Measurements from ENCODE around the gene XRRA1.
A peak's percentile ranks its signal among the peaks of the same experiment; 100 is the strongest.
"Not testable (repeated sequence)": the region's sequence is repeated elsewhere in the genome, so short reads cannot be mapped to it uniquely, and the experiment has no call there.

XRRA1 gene, protein sequence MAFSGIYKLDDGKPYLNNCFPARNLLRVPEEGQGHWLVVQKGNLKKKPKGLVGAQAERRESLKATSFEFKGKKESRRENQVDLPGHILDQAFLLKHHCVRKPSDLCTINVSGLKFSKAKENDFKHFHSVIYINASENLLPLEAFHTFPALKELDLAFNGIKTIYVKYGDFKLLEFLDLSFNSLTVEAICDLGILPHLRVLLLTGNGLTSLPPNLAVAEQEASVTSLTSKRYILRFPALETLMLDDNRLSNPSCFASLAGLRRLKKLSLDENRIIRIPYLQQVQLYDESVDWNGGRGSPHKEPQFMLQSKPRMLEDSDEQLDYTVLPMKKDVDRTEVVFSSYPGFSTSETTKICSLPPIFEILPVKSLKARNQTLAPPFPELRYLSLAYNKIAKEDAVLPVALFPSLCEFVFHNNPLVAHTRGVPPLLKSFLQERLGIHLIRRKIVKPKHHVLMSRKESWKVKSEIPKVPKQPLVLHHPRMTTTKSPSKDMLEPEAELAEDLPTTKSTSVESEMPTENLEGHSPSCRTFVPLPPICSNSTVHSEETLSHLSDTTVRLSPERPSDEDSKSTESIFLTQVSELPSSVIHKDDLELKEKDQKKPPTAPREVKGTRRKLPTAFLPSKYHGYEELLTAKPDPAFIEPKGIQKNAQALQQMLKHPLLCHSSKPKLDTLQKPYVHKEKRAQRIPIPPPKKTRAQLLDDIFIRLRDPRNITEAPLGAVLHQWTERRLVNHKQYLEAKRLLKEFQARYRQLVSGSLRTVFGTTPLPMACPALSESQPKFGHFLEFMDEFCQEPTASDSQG

DNA sequence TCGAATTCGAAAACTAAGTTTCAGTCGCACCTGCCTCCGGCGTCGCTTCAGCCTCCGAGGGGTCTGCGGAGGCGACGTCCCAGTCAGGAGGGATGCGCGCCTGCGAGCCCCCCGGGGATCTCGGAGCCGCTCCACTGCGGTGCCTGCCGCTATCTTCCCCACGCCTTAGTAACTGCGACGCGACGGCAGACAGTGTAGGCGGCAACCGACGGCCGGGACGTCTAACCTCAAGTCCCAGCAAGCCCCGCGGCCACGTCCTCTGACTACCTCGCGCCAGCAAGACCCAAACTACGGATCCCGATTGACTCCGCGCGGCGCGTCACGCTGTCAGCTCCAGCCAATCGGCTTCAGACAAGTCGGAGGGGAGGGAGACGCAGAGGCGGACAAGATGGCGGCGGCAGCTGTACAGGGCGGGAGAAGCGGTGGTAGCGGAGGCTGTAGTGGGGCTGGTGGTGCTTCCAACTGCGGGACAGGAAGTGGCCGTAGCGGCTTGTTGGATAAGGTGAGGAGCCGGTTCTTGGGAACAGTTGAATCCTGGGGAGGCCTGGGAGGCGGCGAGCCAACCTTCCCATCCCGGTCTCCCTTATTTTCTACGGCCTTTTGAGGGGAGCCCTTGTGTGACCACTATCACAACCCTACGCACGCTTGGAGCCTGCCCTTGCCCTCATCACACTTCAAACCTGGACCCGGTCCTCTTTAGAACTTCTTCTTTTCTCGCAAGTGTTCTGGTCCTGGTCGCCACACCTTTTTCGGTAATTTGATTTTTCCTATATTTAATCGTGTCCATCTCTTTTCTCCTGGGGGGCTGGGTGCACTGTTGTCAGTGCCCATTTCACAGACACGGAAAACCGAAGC is at the start of gene XRRA1, which contains the start of gene SPCS2:
TSS of gene XRRA1 (minus strand) at position 194 of the 855 bp plus-strand sequence. CDS start 8,213 bp downstream, outside the sequence.
TSS of gene SPCS2 (plus strand) at position 369 of the 855 bp plus-strand sequence. CDS start at position 389, 20 bp downstream.
- DNase-seq = peak; percentile 99

- no peak for DNase-seq
Measured at GRCh38 chr11:74992852-74993251, 44.0 kb upstream of the XRRA1 start.

DNA sequence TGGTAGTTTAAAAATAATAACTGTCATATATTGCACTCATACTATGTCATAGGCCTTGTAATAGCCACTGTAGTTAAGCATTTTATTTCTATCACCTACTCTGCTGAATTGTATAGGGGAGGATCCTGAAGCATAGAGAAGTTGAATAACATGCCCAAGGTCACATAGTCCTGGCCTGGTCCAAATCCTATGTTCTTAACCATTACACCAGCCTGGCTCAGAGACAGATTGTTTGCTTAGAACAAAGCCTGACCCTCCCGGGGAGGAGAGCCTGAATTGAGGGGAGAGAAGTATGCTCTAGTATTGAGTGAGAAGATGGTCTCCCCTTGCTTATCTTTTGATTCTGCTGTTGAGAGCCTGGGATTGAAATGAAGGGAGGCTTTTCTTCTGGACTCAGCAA is 42.0 kb upstream of the XRRA1 start:
- DNase-seq = no peak

DNA sequence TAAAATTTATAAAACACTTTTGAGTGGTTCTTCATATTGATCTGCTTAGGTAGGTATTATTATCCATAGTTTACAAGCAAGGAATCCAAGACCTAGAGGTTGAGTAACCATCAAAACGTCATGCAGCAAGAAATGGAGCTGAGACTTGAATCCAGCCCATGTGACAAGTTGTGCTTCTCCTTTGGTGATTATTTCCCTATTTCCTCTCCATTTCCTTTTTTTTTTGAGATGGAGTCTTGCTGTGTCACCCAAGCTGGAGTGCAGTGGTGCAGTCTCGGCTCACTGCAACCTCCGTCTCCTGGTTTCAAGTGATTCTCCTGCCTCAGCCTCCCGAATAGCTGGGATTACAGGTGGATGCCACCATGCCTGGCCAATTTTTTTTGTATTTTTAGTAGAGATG is 41.3 kb upstream of the XRRA1 start:
- not testable (repeated sequence) for DNase-seq

DNA sequence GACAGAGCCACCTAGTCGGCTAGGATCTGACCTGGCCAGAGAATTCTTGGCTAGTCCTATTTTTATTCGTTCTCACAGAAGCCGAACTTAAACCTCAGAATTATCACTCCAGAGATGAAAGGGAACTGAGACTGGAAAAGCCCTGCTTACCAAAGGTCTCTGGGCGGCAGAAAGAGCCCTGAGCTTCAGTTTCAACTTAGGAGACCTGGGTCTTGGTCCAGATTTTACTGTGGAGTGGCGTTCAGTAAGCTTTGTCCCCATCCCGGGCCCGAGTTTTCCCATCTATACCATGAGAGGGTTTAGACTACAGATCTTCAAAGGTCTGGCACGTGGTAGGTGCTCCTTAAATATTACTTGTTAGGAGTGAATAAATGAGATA is 40.4 kb upstream of the XRRA1 start:
- DNase-seq = no peak

DNA sequence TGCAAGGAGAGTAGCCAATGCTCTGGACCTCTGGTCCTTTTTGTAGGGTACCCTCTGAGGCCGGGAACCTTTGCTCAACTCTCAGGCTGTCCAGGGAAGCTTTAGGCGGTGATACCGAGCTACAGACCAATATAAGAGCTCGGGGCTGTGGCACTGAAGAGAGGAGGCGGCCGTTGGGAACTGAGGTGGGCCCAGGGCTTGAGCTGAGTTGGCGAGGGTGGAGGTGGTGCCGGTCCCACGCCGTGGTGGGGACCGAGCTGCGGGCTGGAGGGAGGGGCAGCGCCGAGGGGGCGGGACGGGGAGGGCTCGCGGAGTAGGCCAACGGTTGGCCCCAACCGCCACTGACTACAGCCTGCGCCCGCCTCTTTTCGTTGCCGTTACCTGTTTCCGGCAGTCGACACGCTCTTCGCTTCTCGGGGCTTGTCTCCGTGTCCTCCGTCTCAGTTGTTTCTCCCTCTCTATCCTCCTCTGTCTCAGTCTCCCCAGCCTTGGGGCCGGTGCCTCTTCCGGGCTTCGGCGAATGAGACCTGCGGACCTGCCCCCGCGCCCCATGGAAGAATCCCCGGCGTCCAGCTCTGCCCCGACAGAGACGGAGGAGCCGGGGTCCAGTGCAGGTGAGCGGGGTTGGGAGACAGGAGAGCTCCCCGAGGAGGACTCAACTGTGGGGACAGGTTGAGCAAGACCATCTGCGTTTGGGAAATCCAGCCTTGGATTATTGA is 39.8 kb upstream of the XRRA1 start, which contains the start of gene NEU3:
TSS of gene NEU3 (plus strand) at position 393 of the 719 bp plus-strand sequence. CDS start at position 521, 128 bp downstream.
- peak; percentile 86 for DNase-seq

DNA sequence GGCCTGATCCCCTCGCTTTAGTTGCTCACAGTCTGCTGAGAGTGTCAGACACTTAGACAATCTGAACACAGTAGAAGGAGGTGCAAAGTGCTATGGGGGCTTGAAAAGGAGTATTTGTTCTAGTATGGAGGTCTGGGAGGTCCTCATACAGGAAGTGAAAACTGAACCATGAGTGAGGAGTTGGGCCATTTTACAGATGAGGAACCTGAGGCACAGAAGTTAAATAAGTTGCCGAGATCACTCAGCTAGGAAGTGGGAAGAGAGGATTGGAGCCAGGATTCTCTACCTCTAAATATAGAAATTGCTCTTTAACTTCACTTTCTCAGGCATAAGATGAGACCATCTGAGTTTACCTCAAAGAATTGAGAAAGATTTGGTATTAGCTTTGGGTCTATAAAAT is 35.8 kb upstream of the XRRA1 start:
- no peak for DNase-seq

GRCh38 chr11:74984070-74984469 is 35.2 kb upstream of the XRRA1 start:
- no peak for DNase-seq

DNA sequence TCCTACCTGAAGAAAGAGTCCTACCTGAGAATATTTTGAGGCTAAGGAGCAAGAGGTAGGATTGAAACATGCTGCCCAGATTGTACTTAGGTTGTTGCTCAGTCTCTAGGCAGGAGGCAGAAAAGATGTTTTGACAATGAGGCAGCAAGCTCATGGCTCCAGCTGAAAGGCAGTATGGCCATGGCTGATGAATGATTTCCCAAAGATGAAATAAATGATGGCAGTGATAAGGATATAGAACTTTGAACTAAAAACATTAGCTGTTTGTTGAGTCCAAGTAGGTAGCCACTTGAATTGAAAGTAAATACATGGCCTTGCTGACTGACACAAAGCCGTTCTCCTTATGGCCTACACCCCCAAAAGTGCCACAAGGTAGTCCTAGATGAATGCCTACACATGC is 33.0 kb upstream of the XRRA1 start:
- DNase-seq = no peak

- DNase-seq = no peak
Measured at GRCh38 chr11:74980634-74981033, 31.7 kb upstream of the XRRA1 start.

DNA sequence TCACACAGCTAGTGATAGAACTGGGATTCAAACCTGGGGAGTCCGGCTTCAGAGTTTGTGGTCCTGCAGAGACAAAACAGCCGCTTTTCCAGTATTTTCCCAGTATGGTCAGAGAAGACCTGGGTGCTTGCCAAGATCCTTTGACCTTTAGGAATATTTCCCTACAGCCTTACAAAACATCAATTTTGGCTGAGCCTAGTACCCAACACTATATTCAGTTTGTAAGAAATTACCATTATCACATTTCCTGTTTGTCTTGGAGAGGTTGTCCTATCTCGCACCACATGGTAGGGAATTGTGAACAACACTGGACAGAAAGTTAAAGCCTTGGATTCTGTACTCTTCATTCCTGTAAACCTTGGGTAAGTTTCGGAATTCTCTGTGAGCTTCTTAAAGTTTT is 29.1 kb upstream of the XRRA1 start:
- DNase-seq = no peak

GRCh38 chr11:74971424-74971823 is 22.5 kb upstream of the XRRA1 start:
- no peak for DNase-seq

DNA sequence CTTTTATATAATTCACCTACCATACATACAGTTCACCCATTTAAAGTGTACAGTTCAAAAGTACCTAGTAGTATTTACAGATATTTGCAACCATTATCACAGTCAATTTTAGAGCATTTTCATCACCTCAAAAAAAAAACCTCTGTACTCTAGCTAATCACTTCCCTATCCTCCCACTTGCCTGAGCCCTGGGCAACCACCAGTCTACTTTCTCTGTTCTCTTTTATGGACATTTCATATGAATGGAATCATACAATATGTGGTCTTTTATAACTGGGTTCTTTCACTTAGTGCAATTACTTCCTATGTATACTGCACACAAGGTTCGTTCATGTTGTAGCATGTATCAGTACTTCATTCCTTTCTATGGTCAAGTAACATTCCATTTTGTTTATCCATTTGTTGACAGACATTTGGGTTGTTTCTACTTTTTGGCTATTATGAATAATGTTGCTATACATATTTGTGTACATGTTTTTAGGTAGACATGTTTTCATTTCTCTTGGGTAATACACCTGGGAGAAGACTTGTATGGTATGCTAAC is 22.0 kb upstream of the XRRA1 start:
- DNase-seq = no peak

- DNase-seq = no peak
Measured at GRCh38 chr11:74966651-74967050, 17.8 kb upstream of the XRRA1 start.

- DNase-seq = not testable (repeated sequence)
Measured at GRCh38 chr11:74960128-74960527, 11.2 kb upstream of the XRRA1 start.

DNA sequence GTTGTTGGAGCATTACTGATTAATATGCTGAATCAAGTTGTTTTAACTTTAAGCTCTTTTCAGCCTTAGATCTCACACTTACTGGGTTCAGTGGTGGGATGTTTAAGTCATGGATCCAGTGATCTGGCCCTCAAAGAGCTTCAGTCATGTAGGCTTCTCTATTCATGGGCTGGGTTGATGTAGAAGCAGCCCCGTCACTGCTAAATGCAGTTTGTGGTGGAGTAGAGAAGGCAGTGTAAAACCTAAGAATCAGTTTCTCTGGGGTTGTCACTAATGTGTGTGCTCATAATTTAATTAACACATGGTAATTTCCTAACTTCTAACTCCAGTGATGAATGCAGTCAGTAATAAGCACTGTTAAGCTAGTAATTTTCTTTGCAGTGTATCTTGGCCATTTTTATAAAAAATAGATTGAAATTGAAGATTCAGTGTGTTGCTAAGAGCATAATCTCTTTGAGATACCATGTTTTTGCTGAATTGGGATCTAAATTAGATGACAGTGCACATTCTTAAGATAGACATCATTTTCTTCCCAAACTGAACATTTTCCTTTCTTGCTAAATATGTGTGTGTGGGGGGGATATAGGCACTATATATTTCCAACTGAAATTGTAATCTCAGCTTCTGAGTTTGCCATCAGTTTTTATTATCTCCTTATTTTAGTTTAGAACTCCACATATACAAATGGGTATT is 9.2 kb upstream of the XRRA1 start:
- no peak for DNase-seq

GRCh38 chr11:74956397-74957015 is 7.6 kb upstream of the XRRA1 start:
- no peak for DNase-seq

DNA sequence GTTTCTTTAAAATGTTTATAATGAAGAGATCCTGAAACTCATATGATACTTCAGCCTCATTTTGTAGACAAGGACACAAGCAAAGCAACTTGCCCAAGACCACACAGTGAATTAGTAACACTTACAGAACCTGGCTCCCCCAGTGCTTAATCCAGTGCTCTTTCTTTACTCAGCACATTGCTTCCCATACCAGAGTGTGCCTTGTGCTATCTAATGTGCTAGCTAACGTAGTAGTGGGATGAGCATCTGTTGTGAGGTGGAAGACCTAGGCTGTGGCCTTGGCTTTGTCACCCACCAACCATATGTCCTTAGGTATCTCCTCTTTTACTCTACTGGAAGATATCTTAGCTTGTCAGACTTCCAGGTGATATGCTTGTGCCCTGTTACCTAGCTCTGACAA is 5.3 kb upstream of the XRRA1 start:
- DNase-seq = no peak

DNA sequence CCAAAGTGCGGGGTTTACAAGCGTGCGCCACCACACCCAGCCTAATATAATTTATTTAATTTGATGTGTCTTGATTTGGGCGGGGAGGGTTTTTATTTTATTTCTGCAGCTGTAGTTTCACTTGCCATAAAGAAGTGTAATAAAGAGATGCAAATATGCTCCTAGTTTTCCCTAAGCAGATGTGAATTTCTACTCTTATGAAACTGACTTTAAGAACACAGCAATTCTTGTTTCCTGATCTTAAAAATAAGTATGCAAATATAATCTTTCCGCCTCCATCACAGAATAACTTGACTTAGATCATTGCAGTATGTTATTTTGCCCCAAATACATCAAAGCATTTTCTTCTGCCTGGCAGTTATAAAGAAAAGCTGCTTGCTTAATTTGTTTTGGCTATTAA is 4.6 kb upstream of the XRRA1 start:
- no peak for DNase-seq

- no peak for DNase-seq
Measured at GRCh38 chr11:74952752-74953151, 3.9 kb upstream of the XRRA1 start.

DNA sequence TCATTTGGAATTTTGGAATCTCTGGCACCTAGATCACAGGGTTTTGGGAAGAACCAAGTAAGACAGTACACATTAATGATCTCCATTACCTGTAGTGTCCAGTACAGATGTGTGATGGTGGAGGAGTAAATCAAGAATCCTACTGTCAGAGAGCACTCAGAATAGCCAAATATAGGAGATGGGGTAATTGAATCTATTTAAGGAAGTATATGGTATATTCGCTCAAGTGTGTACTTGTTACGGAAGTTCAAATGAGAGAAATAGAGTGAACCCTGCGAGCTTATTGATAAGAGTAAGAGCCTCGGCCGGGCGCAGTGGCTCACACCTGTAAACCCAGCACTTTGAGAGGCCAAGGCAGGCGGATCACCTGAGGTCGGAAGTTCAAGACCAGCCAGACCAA is 2.3 kb upstream of the XRRA1 start:
- no peak for DNase-seq
